Fibroblast of peridontal ligament (primary cell): ENCODE data around the gene PTPRN2.
"Not testable (repeated sequence)": the region's sequence is repeated elsewhere in the genome, so short reads cannot be mapped to it uniquely, and the experiment has no call there.

Source experiments
- DNase-seq: peaks from one replicate; pipeline ENCODE4 v3.0.0-alpha.2; 2010; ENCODE audit errors: extremely low read depth

Gene PTPRN2

DNA sequence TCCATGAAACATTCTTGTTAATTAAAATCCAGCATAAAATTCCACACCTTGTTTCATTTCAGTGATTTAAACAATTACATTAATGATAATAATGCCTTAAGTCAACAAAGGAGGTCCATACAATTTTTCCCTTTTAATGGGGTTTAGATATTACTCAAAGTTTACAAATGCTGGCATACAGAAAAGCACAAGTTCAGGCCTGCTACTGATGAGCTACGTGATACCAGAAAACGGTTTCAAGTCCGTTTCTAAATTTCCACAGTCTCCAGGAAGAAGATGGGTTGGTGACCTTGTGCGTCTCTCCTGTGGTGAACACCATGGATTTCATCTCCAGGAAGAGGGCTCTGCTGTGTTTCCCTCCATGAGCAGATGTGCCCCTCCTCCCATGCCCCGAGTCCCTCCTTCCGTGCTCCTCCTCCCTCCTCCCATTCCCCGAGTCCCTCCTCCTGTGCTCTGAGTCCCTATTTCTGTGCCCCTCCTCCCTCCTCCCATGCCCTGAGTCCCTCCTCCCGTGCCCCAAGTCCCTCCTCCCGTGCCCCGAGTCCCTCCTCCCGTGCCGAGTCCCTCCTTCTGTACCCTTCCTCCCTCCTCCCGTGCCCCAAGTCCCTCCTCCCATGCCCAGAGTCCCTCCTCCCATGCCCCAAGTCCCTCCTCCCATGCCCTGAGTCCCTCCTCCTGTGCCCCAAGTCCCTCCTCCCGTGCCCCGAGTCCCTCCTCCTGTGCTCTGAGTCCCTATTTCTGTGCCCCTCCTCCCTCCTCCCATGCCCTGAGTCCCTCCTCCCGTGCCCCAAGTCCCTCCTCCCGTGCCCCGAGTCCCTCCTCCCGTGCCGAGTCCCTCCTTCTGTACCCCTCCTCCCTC, 201.9 kb downstream of the PTPRN2 start:
- not testable (repeated sequence) for DNase-seq

DNA sequence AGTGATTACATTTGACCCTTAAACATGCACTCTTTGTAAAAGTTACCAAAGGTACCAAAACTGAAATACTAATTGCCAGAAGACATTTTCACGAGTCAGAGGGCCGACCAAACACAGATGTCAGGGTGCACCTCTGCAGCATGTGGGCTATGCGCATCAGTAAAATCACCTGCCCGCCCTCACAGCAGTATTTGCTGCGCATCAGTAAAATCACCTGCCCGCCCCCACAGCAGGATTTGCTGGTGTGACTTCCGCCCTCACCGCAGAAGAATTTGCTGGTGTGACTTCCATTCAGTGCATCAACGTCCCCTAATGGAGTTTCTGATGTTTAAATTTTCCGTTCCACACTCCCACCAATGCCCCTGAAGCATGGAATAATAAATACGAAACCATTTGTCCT, 202.9 kb downstream of the PTPRN2 start:
- no peak for DNase-seq

DNA sequence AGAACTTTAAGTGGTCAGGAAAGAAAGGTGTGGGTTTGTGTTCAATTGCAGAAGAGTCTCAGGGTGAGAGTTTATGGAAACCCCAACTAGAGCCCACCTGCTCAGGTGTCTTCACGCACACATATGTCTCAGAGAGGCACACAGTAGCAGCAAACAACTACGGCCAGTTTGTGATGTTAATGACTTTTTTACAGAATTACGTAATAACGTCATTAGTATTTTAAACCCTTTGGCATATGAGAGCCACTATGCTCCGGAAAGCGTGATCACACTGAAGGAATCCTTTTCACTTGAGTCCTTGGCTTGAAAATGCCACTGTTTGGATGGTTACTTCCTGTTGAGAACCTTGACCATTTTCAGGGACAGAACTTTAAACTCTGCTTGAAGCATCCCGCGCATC, 204.0 kb downstream of the PTPRN2 start:
- no peak for DNase-seq

GRCh38 chr7:158382363-158383254, 205.0 kb downstream of the PTPRN2 start:
- DNase-seq, result no peak

DNA sequence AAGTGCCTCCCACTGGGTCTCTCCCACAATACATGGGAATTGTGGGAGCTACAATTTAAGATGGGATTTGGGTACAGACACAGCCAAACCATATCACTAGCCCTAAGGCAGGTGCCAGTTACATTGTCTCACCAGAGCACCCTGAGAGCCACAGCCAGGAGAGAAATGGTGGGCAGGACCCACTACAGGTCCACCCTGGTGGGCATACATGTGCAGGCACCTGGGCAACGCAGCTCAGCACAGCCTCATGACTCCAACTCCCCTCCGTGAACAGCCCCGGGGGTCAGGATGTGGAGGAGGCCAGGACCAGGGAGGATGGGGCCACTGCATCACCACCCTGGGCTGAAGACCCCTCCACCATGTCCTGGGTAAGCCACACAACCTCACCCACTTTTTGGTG, 205.7 kb downstream of the PTPRN2 start:
- DNase-seq, result no peak

GRCh38 chr7:158378978-158379377, 208.6 kb downstream of the PTPRN2 start:
- no peak for DNase-seq

DNA sequence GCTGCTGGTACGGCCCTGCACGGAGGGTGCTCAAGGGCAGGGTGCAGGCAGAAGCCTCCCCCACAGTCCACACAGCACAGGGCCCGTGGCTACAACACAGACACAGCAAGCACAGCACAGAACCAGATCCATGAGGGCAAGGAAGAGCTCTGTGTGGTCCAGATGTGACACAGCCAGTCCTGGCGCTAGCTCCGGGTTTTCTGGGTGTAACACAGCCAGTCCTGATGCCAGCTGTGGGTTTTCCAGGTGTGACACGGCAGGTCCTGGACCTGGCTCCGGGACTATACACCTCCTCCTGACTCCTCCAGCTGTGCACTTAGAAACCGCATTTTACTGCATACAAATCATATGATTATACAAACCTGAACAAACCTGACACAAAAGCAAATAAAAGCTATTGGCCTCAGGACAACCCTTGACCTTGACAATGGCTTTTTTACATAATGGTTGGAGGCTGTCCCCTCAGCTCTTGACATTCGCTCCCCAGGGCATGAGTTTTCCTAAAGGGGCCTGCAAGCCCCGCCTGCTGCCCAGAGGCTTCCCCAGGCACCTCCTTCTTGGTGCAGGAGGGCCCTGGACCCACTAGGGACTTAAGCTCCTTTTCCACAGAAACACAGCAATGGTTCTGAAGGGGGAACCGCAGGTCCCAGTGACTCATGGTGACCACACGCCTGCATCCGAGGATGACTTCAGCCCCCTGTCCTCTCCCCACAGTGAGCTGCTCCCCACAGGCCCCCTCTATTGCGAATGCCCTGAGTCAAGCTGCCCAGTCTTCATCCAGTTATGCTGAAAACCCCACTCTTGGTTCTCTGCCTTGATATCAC, 209.6 kb downstream of the PTPRN2 start:
- DNase-seq, result no peak

DNA sequence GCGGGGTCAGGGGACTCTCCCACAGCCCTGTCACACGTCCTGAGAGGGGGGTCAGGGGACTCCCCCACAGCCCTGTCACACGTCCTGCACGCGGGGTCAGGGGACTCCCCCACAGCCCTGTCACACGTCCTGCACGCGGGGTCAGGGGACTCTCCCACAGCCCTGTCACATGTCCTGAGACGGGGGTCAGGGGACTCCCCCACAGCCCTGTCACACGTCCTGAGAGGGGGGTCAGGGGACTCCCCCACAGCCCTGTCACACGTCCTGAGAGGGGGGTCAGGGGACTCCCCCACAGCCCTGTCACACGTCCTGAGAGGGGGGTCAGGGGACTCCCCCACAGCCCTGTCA, 210.8 kb downstream of the PTPRN2 start:
- DNase-seq, result not testable (repeated sequence)

DNA sequence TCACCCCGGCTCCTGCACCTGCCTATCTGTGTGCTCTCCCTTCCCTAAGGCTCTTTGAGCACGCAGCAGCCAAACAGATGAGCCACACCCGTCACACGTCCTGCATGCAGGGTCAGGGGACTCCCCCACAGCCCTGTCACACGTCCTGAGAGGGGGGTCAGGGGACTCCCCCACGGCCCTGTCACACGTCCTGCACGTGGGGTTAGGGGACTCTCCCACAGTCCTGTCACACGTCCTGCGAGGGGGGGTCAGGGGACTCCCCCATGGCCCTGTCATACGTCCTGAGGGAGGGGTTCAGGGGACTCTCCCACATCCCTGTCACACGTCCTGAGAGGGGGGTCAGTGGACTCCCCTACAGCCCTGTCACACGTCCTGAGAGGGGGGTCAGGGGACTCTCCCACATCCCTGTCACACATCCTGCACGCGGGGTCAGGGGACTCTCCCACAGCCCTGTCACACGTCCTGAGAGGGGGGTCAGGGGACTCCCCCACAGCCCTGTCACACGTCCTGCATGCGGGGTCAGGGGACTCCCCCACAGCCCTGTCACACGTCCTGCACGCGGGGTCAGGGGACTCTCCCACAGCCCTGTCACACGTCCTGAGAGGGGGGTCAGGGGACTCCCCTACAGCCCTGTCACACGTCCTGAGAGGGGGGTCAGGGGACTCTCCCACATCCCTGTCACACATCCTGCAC, 211.3 kb downstream of the PTPRN2 start:
- DNase-seq, result not testable (repeated sequence)

DNA sequence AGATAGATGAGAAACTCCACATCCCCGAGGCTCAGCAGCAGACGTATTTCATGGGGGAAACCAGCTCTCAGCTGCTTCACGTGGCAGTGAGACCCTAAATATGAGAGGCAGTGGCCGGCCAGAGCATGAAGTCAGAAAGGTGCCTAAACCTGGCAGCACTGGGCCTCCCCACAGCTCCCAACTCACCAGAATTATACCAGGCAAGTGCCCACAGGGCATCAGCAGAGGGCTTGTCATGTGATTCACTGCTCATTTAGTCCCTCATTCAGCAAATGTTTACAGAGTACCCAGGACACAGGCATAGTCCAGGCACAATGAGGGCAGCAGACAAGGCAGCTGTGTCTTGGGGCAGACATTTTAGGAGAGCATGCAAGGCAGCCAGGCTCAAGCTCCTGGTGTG, 212.6 kb downstream of the PTPRN2 start:
- no peak for DNase-seq

GRCh38 chr7:158374586-158374985, 213.0 kb downstream of the PTPRN2 start:
- DNase-seq, result no peak

- no peak for DNase-seq
These were observed 213.5 kb downstream of the PTPRN2 start for GRCh38 chr7:158374146-158374545.

- DNase-seq, result no peak
These were observed 214.0 kb downstream of the PTPRN2 start for GRCh38 chr7:158373476-158374133.

- DNase-seq, result no peak
These were observed 215.0 kb downstream of the PTPRN2 start for GRCh38 chr7:158372400-158373342.

- no peak for DNase-seq
These were observed 215.8 kb downstream of the PTPRN2 start for GRCh38 chr7:158371856-158372255.

GRCh38 chr7:158369866-158370265, 217.8 kb downstream of the PTPRN2 start:
- no peak for DNase-seq

- DNase-seq, result no peak
These were observed 218.3 kb downstream of the PTPRN2 start for GRCh38 chr7:158369290-158369689.

- DNase-seq, result no peak
These were observed 219.2 kb downstream of the PTPRN2 start for GRCh38 chr7:158368449-158368848.

GRCh38 chr7:158367634-158367982, 220.0 kb downstream of the PTPRN2 start:
- no peak for DNase-seq
